GM12891 (cell line): Measurements from ENCODE around the gene SEMA6A.

ENCODE experiments used
- PAX5 ChIP-seq: IDR thresholded peaks from 2 replicates; pipeline ENCODE4 v1.6.1; 2011; ENCODE audit warnings: low read length, moderate library complexity, mild to moderate bottlenecking; ENCODE audit not compliant: insufficient read depth, severe bottlenecking
- POLR2A ChIP-seq: IDR thresholded peaks from 2 replicates; pipeline ENCODE4 v1.6.1; 2011; ENCODE audit warnings: low read depth, low read length, control low read depth
- POLR2AphosphoS5 ChIP-seq: IDR thresholded peaks from 2 replicates; pipeline ENCODE4 v1.6.1; 2011; ENCODE audit warnings: low read depth, low read length, control low read depth
- SPI1 ChIP-seq: IDR thresholded peaks from 2 replicates; pipeline ENCODE4 v1.6.1; 2011; ENCODE audit warnings: low read depth, low read length, control low read depth
- TAF1 ChIP-seq: IDR thresholded peaks from 2 replicates; pipeline ENCODE4 v1.6.1; 2011; ENCODE audit warnings: low read depth, low read length, control low read depth

DNA sequence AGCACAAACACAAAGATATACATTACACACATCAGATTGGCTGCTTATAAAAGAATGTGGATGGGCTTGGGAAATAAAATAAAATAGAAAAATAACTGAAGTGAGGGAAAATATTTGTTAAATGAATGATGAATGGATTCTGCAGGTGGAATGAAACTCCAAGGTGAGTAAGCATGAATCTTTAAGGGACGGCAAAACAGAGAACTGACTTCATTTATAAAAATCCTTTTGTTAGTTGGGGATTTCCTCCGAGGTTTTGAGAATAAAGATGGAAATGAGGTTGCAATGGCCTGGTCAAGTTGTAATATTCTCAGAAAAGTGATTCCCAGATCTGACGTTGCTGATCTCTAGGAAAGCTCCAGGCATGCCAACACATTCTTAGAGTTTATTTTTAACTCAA lies 20.9 kb upstream of the SEMA6A start:
- TF ChIP-seq POLR2AphosphoS5 (no peak), POLR2A (no peak), SPI1 (no peak), TAF1 (no peak), PAX5 (no peak)
